GM18951 (cell line): ENCODE measurements around the gene PLA2R1.

Source experiments
- POLR2A ChIP-seq: IDR thresholded peaks from 4 replicates; pipeline ENCODE4 v1.6.1; 2011; ENCODE audit warnings: mild to moderate bottlenecking; ENCODE audit not compliant: insufficient read length, insufficient read depth; ENCODE audit errors: extremely low read depth
- in situ Hi-C: fragments of 300-500 bp; cut with MboI; formaldehyde crosslinking; loops from one replicate; pipeline ENCODE4 v1.12.0; 2022; ENCODE audit warnings: low sequenced_read_pairs, mixed read lengths, inconsistent platforms; ENCODE audit not compliant: unreplicated experiment

The PLA2R1 gene

GRCh38 chr2:160036736-160037135 is 25.7 kb downstream of the PLA2R1 start:
- no peak for TF ChIP-seq POLR2A
- in situ Hi-C loops = no loop called here

GRCh38 chr2:160035125-160035524 is 27.3 kb downstream of the PLA2R1 start:
- in situ Hi-C loops = no loop called here
- no peak for TF ChIP-seq POLR2A

GRCh38 chr2:160034396-160034795 is 28.0 kb downstream of the PLA2R1 start:
- in situ Hi-C loops = no loop called here
- no peak for TF ChIP-seq POLR2A

- TF ChIP-seq POLR2A = no peak
- in situ Hi-C loops = no loop called here
Observed at GRCh38 chr2:160033732-160034392, 28.6 kb downstream of the PLA2R1 start.

- in situ Hi-C loops = no loop called here
- TF ChIP-seq POLR2A = no peak
Observed at GRCh38 chr2:160029270-160029628, 33.2 kb downstream of the PLA2R1 start.

GRCh38 chr2:160028431-160029269 is 33.8 kb downstream of the PLA2R1 start:
- TF ChIP-seq POLR2A = no peak
- in situ Hi-C loops = no loop called here

GRCh38 chr2:160022162-160022561 is 40.3 kb downstream of the PLA2R1 start:
- in situ Hi-C loops = no loop called here
- no peak for TF ChIP-seq POLR2A

- in situ Hi-C loops = no loop called here
- no peak for TF ChIP-seq POLR2A
Observed at GRCh38 chr2:160019374-160020090, 42.9 kb downstream of the PLA2R1 start.

GRCh38 chr2:160015746-160016145 is 46.7 kb downstream of the PLA2R1 start:
- in situ Hi-C loops = no loop called here
- no peak for TF ChIP-seq POLR2A

GRCh38 chr2:160014227-160014626 is 48.2 kb downstream of the PLA2R1 start:
- in situ Hi-C loops = no loop called here

GRCh38 chr2:160010361-160011145 is 51.9 kb downstream of the PLA2R1 start:
- TF ChIP-seq POLR2A = no peak
- in situ Hi-C loops = no loop called here

More at GRCh38 chr2:160014227-160014626, 48.2 kb downstream of the PLA2R1 start:
- no peak for TF ChIP-seq POLR2A

GRCh38 chr2:160007111-160007510 is 55.3 kb downstream of the PLA2R1 start:
- in situ Hi-C loops = no loop called here
- TF ChIP-seq POLR2A = no peak

GRCh38 chr2:160006475-160006874 is 55.9 kb downstream of the PLA2R1 start:
- in situ Hi-C loops = no loop called here
- no peak for TF ChIP-seq POLR2A

GRCh38 chr2:160005908-160006307 is 56.5 kb downstream of the PLA2R1 start:
- in situ Hi-C loops = no loop called here
- TF ChIP-seq POLR2A = no peak
